T-helper 1 cell (primary cell): ENCODE measurements around the gene MVB12B.

ENCODE experiments used
- DNase-seq, 5 donors: peaks; one replicate each; pipeline ENCODE4 v3.0.0-alpha.2; 2012 to 2020

Gene MVB12B

GRCh38 chr9:126431077-126431742 lies 104.6 kb downstream of the MVB12B start:
- DNase-seq: no peak

- no peak for DNase-seq
Observed at GRCh38 chr9:126432659-126433058, 106.0 kb downstream of the MVB12B start.

GRCh38 chr9:126435105-126435504 lies 108.5 kb downstream of the MVB12B start:
- no peak for DNase-seq

DNA sequence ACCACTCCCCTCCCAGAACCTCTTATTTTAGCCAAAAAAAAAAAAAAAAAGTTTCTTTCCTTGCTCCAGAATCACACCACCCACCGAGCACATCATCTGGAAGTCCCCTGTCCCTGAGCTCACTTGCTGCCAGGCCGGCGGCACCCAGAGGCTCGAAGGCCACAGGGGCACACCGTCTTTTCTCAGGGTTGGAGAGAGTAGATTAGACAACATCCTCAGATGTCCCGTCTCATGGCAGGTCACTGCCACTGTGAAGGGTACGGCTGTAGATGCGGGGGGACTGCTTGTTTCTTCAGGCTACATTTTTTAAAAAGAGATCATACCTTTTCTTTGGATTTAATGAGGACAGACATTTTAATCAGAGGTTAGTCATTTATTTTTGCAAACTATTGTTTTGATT lies 109.0 kb downstream of the MVB12B start:
- DNase-seq: no peak

DNA sequence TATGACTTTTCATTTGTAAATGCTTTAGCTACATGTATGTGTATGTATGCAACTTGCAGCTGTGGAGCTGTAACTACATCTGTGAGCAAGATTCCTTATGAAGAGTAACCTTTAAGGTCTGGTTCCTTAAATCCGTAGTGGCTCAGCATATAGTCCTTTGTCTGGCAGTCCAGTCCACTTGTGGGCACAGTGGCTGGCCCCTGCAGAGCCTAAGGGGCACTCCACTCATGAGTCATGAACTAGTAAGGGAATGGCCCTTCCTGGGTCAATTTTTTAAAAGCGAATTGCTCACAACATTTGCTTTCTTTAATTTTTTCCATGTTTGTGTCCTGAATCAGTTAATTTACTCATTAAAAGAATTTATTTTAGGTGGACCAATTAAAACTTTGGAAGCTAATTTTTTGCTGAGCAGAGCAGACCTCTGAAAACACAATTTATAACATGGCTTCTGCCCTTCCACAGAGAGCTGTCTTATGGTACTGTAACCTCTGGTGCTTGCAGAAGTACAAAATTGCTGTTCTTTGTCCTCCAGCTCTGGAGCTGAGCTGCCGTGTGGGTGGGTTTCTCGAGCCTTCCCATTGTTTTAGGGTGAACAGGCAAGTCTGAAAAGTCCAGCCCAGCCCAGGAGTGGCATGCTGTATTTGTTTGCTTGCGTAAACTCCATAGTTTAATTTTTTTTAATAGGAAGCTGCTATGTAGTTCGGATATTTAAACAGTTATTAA lies 110.1 kb downstream of the MVB12B start:
- no peak for DNase-seq

DNA sequence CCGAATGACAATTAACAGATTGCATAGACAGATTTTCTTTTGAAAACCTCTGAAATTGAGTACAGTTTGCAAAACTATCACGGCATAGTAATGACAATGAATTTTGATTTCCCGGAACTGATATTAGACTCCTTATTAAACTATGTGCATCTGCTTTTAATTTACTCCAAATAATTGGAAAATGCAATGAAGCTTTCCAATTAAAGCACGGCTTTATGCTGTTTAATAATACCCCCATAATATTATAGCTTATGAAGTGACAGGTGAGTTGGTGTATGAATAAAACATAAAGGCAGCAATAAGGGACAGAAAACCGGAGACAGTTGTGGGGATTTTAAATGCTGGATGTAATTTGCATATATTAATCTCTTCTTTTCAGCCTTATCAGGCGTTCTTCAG lies 110.6 kb downstream of the MVB12B start:
- DNase-seq: no peak

- no peak for DNase-seq
Observed at GRCh38 chr9:126437701-126438100, 111.1 kb downstream of the MVB12B start.

DNA sequence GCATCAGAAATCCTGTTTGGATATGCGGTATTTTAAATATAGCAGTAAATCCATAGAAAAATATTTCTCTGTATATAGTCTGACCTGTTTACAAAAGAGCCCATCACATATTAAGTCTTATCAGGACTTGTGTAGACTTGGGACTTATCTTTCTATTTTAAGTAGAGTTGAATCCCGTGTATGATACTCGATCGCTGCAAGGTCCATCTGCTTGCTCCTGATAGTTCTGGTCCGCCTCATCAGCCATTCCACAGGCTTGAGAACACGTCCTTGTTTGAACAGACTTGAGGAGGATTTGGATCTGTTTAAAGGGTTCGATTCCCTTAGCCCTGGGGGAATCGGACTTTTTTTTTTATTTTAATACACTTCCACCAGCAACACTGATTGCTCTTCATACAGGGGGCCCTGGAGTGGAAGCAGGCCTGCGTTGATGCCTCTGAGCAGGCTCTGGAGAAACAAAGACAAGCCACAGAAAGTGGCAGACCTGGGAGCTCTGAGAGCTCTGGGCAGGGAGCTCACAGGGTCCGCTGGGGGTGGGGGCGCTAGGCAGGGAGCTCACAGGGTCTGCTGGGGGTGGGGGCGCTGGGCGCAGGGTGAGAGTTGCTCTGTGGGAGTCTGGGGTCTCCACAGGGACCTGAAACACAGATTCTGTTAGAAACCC lies 112.2 kb downstream of the MVB12B start:
- no peak for DNase-seq

DNA sequence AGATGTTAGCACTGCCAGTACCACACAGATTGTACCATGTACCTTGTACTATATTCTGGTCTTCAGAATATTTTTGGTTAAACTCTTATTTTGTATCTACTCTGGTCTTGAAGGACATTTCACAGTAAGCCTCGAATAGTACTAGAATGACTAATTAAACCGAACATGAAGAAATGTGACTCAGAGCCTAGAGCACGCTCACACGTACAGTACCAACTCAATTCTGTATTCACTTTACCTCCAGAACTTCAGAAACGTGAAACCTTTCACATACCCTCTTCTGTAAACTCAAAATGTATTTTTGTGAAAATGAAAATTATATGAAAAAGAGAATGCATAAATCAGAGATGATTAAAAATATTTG lies 112.8 kb downstream of the MVB12B start:
- peak in 1 of 5 donors; percentile 47 for DNase-seq

DNA sequence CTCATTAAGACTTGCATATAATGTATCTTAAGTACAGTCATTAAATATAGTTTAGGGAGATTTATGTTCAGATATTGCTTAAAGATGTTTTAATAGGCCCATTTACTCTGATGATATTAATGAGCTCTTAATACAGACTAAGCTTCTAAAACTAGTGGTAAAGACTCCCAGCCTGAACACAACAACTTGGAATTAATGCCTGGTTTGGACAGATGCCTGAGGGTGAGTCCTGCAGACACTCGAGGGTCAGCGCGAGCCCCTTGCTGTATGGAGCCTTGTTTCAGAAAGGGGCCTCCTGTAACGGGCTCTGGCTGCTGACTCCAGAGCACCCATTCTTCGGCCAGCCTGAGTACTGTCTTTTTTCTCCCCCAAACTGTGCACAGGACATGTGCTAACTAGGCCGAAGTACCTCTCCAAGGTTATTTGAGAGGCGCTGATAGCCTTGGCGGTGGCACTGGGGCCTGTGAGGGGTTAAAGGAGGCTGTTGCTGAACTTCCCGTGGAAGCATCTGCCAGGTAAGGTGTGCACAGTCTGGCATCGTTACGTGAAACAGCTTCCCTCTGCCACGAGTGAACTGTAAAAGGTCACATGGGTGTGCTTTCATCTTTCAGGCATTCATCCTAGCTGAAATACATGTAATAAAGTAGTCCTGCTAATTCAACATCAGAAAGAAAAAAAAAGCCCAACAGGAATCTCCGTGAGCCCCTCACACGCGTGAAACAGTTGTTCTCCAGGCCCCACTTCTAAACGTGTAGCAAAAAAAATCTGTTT lies 113.4 kb downstream of the MVB12B start:
- no peak for DNase-seq

DNA sequence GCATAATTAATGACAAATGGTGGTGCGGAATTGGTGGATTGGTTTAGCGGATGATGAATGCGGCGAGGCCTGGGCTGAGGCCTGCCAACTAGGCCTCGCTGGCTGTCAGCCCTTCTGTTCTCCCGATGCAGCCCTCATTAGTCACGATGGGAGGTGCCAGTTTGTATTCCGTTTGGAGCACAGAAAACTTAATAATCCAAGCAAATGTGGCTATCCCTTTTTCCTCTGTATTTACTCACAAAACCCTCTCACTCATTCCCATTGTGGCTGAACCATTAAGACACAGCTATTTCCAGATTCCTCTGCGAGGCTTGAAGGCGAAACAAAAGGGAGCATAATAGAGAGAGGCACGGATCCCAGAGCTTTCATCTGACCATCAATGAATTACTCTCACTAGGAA lies 114.3 kb downstream of the MVB12B start:
- no peak for DNase-seq

DNA sequence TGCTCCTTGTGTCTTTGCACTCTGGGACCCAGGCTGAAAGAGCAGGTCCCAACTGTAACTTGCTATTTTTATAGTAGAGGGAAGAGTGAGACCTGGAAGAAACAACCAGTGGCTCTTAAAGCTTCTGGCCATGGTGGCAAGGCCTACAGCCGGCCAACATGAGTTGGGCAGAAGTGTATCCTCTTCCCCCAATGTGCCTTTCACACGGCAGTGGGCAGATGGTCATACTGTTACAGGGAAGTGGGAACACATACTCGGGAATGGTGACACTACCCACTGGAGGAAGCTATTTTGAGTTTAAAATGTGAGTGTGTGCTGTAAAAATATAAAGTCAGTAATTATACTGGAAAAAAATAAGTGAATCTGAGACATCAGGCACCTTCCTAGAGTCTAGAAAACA lies 116.0 kb downstream of the MVB12B start:
- no peak for DNase-seq

DNA sequence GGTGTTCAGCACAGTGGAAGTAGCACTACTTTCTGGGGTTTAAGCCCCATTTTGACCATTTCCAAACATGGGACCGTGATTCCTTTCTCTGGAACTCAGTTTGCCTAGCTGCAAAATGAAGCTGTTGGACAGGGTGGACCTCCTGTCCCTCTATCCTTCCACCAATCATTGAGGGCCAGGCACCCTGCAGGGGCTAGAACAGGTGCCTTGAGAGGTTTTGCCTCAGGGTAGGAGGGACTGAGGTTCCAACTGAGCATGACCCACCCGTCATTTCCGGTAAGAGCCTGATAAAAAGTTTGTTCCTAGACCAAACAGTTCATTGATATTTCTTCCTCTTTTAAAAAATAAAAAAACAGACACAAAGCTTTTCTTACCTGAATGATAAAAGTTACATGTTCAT lies 116.5 kb downstream of the MVB12B start:
- DNase-seq: no peak

DNA sequence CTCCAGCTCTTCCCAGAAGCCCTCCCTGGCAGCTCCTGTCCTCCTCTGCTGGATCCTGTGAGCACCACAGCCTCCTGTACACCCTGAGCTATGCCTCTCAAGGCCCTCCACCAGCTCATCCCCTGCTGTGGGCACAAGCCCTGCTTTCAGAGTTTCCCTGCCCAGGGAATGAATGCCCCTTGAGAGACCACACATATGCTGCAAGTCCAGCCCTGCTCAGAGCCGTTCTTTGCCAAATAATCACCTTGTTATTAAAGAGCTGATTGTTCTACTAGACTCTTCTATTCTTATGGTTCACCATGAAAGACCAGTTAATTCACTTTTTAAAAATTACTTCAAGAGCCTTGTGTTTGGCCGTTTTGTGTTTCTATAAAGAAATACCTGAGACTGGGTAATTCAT lies 121.5 kb downstream of the MVB12B start:
- DNase-seq: no peak

DNA sequence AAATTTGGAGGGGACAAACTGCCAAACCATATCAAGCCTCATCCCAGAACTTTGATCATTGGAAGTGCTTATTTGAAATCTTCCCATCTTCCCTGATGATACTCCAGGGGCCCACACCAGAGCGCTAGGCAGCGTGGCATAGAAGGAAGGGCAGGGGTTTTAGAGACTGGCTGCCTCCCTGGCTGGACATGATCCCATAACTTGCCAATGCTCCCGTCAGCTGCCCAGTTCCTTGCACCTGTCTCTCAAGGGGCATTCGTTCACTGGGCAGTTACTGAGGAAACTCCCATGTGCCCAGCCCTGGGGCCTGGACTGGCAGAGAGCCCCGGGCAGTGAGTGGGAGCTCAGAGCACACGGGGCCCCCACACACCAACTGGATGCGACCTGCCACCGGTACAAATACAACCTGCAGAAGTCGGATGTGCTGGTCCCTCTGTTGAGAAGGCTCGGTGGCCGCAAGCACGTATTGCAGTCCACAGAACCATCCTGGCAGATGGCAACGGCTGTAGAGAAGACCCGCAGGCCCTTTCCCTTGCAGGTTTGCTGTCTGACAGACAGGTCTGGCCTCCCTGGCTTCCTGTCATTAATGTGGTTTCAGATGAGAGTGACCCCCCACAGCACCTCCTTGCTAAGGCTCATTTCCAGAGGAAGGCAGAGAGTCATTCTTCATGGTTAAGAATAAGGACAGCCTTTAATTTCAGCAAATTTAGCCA lies 122.4 kb downstream of the MVB12B start:
- DNase-seq: no peak

DNA sequence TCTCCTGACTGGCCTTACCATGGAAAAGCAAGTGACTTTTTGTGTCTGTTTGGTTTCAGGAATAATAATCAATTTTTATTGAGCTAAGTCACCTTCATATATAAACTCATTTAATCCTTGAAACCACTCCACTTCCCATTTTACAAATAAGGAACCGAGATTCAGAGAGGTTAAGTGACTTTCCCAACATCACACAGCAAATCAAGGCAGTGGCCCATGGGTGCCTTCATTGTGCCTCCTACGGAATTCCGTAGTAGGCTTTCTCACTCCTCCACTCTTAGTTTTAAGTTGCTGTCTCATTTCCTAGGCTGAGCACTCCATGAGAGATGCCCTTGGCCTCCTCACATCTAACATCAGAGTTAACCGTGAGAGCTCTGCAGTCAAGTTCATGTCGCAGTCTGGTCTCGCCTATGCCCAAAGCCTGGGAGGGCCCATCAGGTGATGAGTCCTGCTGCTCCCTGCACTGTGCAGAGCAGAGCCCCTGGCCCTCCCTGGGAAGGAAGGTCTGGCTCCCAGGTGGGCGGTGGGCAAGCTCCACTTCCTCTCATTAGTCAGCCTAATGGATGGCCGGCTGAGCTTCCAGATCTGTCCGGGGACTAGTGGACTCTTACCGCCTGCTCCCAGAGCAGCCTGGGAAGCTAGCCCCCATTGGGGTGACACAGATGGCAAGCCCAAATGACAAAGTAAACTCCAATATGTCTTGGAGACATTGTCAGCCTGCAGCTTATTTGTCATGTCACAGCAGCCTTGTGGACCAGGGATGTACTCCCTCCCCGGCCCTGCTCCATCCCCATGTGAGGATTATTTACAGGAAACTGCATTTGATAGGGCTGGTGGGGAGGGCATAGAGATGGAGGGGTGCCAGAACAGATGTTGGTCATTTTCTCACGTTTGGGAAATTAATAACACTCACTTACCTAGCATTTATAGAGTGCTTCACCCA lies 123.4 kb downstream of the MVB12B start:
- no peak for DNase-seq

- DNase-seq: no peak
Observed at GRCh38 chr9:126450668-126451205, 124.1 kb downstream of the MVB12B start.

GRCh38 chr9:126451316-126451885 lies 124.8 kb downstream of the MVB12B start:
- DNase-seq: no peak

- no peak for DNase-seq
Observed at GRCh38 chr9:126452106-126452505, 125.5 kb downstream of the MVB12B start.

GRCh38 chr9:126453156-126453963 lies 126.7 kb downstream of the MVB12B start:
- DNase-seq: no peak
